HEK293 (cell line): Measurements from ENCODE around the gene EPM2A.
A peak's percentile ranks its signal among the peaks of the same experiment; 100 is the strongest.

ENCODE experiments used
- CTCF ChIA-PET: fragments of 350-600 bp; formaldehyde crosslinking; extraction: SDS; loops from one replicate; lab custom pipeline; 2021; ENCODE audit warnings: antibody characterized with exemption; lab: Yijun Ruan, JAX
- POLR2A ChIA-PET: fragments of 300-600 bp; formaldehyde crosslinking; extraction: SDS; loops from one replicate; lab custom pipeline; 2020; ENCODE audit warnings: antibody characterized with exemption, inconsistent platforms; lab: Yijun Ruan, JAX
- H3K27ac ChIP-seq: fragments of 200-500 bp; sonication (Bioruptor generic); 2 replicates; pipeline ENCODE4 v1.5.1; 2014; ENCODE audit warnings: low read depth, low read length, control low read depth, inconsistent platforms; ENCODE audit errors: extremely low read depth
- H3K36me3 ChIP-seq, 2 experiments: fragments of 200-500 bp in 1 of 2; sonication (Bioruptor generic) in 1 of 2; 1 replicate in 1 of 2; 2 replicates in 1 of 2; pipeline ENCODE4 v1.5.1; 2014 to 2017; ENCODE audit warnings: inconsistent platforms in 2 of 2, low read length in 2 of 2; ENCODE audit not compliant: control insufficient read depth in 2 of 2, insufficient read depth in 1 of 2
- H3K4me1 ChIP-seq: fragments of 200-500 bp; sonication (Bioruptor generic); 2 replicates; pipeline ENCODE4 v1.5.1; 2014; ENCODE audit warnings: mild to moderate bottlenecking, low read length, inconsistent platforms; ENCODE audit not compliant: control insufficient read depth, insufficient read depth
- H3K4me3 ChIP-seq: 2 replicates; pipeline ENCODE4 v1.5.1; 2011; ENCODE audit warnings: low read depth, mild to moderate bottlenecking, control low read depth, low read length, moderate library complexity
- H3K9me3 ChIP-seq: fragments of 200-500 bp; sonication (Bioruptor generic); 2 replicates; pipeline ENCODE4 v1.5.1; 2014; ENCODE audit warnings: low read depth, low read length, inconsistent platforms; ENCODE audit not compliant: control insufficient read depth, insufficient read depth
- BCL11B ChIP-seq: fragments of 450-650 bp; formaldehyde crosslinking; IDR thresholded peaks from 2 replicates; pipeline ENCODE4 v1.5.1; 2016; ENCODE audit warnings: low read depth, missing biosample characterization, missing genetic modification characterization
- FEZF1 ChIP-seq: fragments of 450-650 bp; formaldehyde crosslinking; IDR thresholded peaks from 2 replicates; pipeline ENCODE4 v1.5.1; 2016; ENCODE audit warnings: missing biosample characterization, missing genetic modification characterization
- KLF10 ChIP-seq: fragments of 450-650 bp; IDR thresholded peaks from 2 replicates; pipeline ENCODE4 v1.5.1; 2018; ENCODE audit warnings: missing biosample characterization, mild to moderate bottlenecking, missing genetic modification characterization
- OSR2 ChIP-seq: fragments of 450-650 bp; formaldehyde crosslinking; IDR thresholded peaks from 2 replicates; pipeline ENCODE4 v1.5.1; 2016; ENCODE audit warnings: missing biosample characterization, missing genetic modification characterization
- ZBTB7A ChIP-seq: fragments of 450-650 bp; formaldehyde crosslinking; IDR thresholded peaks from 2 replicates; pipeline ENCODE4 v1.5.1; 2016; ENCODE audit warnings: low read depth, missing biosample characterization, missing genetic modification characterization
- ZNF23 ChIP-seq: fragments of 450-650 bp; formaldehyde crosslinking; IDR thresholded peaks from 2 replicates; pipeline ENCODE4 v1.5.1; 2016; ENCODE audit warnings: missing biosample characterization, missing genetic modification characterization, borderline replicate concordance
- ZNF292 ChIP-seq: fragments of 450-650 bp; formaldehyde crosslinking; IDR thresholded peaks from 2 replicates; pipeline ENCODE4 v1.5.1; 2016; ENCODE audit warnings: low read depth, missing biosample characterization, missing genetic modification characterization, borderline replicate concordance
- ZNF514 ChIP-seq: fragments of 450-650 bp; formaldehyde crosslinking; IDR thresholded peaks from 2 replicates; pipeline ENCODE4 v1.5.1; 2016; ENCODE audit warnings: missing biosample characterization, missing genetic modification characterization
- ZNF585B ChIP-seq: fragments of 450-650 bp; formaldehyde crosslinking; IDR thresholded peaks from 2 replicates; pipeline ENCODE4 v1.5.1; 2016; ENCODE audit warnings: missing biosample characterization, missing genetic modification characterization
- ZNF621 ChIP-seq: fragments of 450-650 bp; formaldehyde crosslinking; IDR thresholded peaks from 2 replicates; pipeline ENCODE4 v1.5.1; 2017; ENCODE audit warnings: missing biosample characterization, missing genetic modification characterization
- ZNF701 ChIP-seq: fragments of 450-650 bp; formaldehyde crosslinking; IDR thresholded peaks from 2 replicates; pipeline ENCODE4 v1.5.1; 2016; ENCODE audit warnings: missing biosample characterization, missing genetic modification characterization
- ZNF768 ChIP-seq: fragments of 450-650 bp; formaldehyde crosslinking; IDR thresholded peaks from 2 replicates; pipeline ENCODE4 v1.5.1; 2018; ENCODE audit warnings: missing biosample characterization, mild to moderate bottlenecking, missing genetic modification characterization
- ZNF785 ChIP-seq: fragments of 450-650 bp; formaldehyde crosslinking; IDR thresholded peaks from 2 replicates; pipeline ENCODE4 v1.5.1; 2016; ENCODE audit warnings: missing biosample characterization, missing genetic modification characterization
- TF ChIP-seq, protein P1 (sequence below): fragments of 450-650 bp; formaldehyde crosslinking; IDR thresholded peaks from 2 replicates; pipeline ENCODE4 v1.5.1; 2017; ENCODE audit warnings: missing biosample characterization, mild to moderate bottlenecking, missing genetic modification characterization, moderate library complexity
- TF ChIP-seq, protein P2 (sequence below): fragments of 450-650 bp; formaldehyde crosslinking; IDR thresholded peaks from 2 replicates; pipeline ENCODE4 v1.5.1; 2016; ENCODE audit warnings: missing biosample characterization, missing genetic modification characterization, low read depth
- TF ChIP-seq, protein P3 (sequence below): fragments of 450-650 bp; formaldehyde crosslinking; IDR thresholded peaks from 2 replicates; pipeline ENCODE4 v1.5.1; 2017; ENCODE audit warnings: missing biosample characterization, missing genetic modification characterization

Gene EPM2A

GRCh38 chr6:145765449-145765848 is 30.1 kb upstream of the EPM2A start:
- H3K36me3 ChIP-seq: no peaks in the 10 kb centered on the region
- ChIA-PET POLR2A (no interaction called here), CTCF (no interaction called here)
- H3K27ac ChIP-seq: no peak overlapping the region
- TF ChIP-seq OSR2 (no peak), ZNF585B (tag by site-specific recombination) (peak; percentile 37; the same call in 1 of the 2 replicates)
- TF ChIP-seq, all 188 proteins: peak for 1
- H3K4me3 ChIP-seq: no peak overlapping the region
- no peaks in the 10 kb centered on the region for H3K4me1 ChIP-seq
- H3K9me3 ChIP-seq: no peaks in the 10 kb centered on the region

GRCh38 chr6:145763742-145764141 is 28.4 kb upstream of the EPM2A start:
- H3K4me1 ChIP-seq: no peaks in the 10 kb centered on the region
- TF ChIP-seq, protein P1, sequence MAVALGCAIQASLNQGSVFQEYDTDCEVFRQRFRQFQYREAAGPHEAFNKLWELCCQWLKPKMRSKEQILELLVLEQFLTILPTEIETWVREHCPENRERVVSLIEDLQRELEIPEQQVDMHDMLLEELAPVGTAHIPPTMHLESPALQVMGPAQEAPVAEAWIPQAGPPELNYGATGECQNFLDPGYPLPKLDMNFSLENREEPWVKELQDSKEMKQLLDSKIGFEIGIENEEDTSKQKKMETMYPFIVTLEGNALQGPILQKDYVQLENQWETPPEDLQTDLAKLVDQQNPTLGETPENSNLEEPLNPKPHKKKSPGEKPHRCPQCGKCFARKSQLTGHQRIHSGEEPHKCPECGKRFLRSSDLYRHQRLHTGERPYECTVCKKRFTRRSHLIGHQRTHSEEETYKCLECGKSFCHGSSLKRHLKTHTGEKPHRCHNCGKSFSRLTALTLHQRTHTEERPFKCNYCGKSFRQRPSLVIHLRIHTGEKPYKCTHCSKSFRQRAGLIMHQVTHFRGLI (tag by site-specific recombination): no peak
- TF ChIP-seq ZNF785 (tag by site-specific recombination): no peak
- no peak for TF ChIP-seq ZNF621 (tag by site-specific recombination)
- no peak for TF ChIP-seq ZNF701
- TF ChIP-seq ZNF768 (tag by site-specific recombination): no peak
- TF ChIP-seq ZNF292 (tag by site-specific recombination): no peak
- TF ChIP-seq FEZF1 (tag by site-specific recombination): no peak
- TF ChIP-seq KLF10: no peak
- TF ChIP-seq ZNF23 (tag by site-specific recombination): no peak
- TF ChIP-seq, protein P2, sequence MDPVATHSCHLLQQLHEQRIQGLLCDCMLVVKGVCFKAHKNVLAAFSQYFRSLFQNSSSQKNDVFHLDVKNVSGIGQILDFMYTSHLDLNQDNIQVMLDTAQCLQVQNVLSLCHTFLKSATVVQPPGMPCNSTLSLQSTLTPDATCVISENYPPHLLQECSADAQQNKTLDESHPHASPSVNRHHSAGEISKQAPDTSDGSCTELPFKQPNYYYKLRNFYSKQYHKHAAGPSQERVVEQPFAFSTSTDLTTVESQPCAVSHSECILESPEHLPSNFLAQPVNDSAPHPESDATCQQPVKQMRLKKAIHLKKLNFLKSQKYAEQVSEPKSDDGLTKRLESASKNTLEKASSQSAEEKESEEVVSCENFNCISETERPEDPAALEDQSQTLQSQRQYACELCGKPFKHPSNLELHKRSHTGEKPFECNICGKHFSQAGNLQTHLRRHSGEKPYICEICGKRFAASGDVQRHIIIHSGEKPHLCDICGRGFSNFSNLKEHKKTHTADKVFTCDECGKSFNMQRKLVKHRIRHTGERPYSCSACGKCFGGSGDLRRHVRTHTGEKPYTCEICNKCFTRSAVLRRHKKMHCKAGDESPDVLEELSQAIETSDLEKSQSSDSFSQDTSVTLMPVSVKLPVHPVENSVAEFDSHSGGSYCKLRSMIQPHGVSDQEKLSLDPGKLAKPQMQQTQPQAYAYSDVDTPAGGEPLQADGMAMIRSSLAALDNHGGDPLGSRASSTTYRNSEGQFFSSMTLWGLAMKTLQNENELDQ: no peak
- no peak for TF ChIP-seq BCL11B
- ChIA-PET POLR2A (no interaction called here), CTCF (no interaction called here)
- H3K36me3 ChIP-seq: no peaks in the 10 kb centered on the region
- H3K9me3 ChIP-seq: no peaks in the 10 kb centered on the region
- no peak overlapping the region for H3K4me3 ChIP-seq
- H3K27ac ChIP-seq: no peak overlapping the region

GRCh38 chr6:145761584-145761983 is 26.3 kb upstream of the EPM2A start:
- Histone ChIP-seq H3K4me1 (no peaks in the 10 kb centered on the region), H3K36me3 (no peaks in the 10 kb centered on the region), H3K27ac (no peak overlapping the region), H3K9me3 (no peaks in the 10 kb centered on the region), H3K4me3 (no peak overlapping the region)
- POLR2A ChIA-PET: interaction anchor here (0.6 kb wide), 1 partner anchor 26 kb away, joined by 4 read pairs; no protein-coding TSS in a partner anchor
- TF ChIP-seq ZNF292 (tag by site-specific recombination): no peak
- TF ChIP-seq ZNF701: no peak
- no peak for TF ChIP-seq ZBTB7A (tag by site-specific recombination)
- TF ChIP-seq ZNF514 (tag by site-specific recombination): no peak
- TF ChIP-seq, protein P3, sequence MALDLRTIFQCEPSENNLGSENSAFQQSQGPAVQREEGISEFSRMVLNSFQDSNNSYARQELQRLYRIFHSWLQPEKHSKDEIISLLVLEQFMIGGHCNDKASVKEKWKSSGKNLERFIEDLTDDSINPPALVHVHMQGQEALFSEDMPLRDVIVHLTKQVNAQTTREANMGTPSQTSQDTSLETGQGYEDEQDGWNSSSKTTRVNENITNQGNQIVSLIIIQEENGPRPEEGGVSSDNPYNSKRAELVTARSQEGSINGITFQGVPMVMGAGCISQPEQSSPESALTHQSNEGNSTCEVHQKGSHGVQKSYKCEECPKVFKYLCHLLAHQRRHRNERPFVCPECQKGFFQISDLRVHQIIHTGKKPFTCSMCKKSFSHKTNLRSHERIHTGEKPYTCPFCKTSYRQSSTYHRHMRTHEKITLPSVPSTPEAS (tag by site-specific recombination): no peak
- CTCF ChIA-PET: interaction anchor here (0.6 to 1.0 kb wide), 2 partner anchors 11 to 1154 kb away, joined by 3 read pairs; no protein-coding TSS in a partner anchor
